Measurements from ENCODE around the gene TNFRSF9. TPM values are rescaled to one million over a fixed set of nuclear protein-coding genes. Genes with fewer than 3 reads are reported as not detected.
"Not testable (repeated sequence)": the region's sequence is repeated elsewhere in the genome, so short reads cannot be mapped to it uniquely, and the experiment has no call there.

The TNFRSF9 gene
- total and polyA plus RNA-seq, 12 donors, result 0.03 to 0.83 (median 0.13) TPM; not detected in 4

- H3K27me3 ChIP-seq, result peaks cover 8% of the 10 kb centered on the region
- H3K36me3 ChIP-seq (replicated peaks in 1 of 2), result no peaks in the 10 kb centered on the region
- H3K27ac ChIP-seq, result no peak overlapping the region
- no peak overlapping the region for H3K4me3 ChIP-seq
- intact Hi-C loops (cut with DNase I), result no loop called here
- no peak for TF ChIP-seq CTCF (IDR thresholded peaks at IDR 0.05)
- H3K4me1 ChIP-seq (replicated peaks in 1 of 2), result no peaks in the 10 kb centered on the region
- DNase-seq, result no peak
- 84 to 92% (median 89%) methylated on average over 7 of the region's 7 CpGs for WGBS, 4 donors
- H3K9me3 ChIP-seq (replicated peaks in 1 of 3), result no peaks in the 10 kb centered on the region
Measured at GRCh38 chr1:7921796-7922195, 18.8 kb downstream of the TNFRSF9 start.

DNA sequence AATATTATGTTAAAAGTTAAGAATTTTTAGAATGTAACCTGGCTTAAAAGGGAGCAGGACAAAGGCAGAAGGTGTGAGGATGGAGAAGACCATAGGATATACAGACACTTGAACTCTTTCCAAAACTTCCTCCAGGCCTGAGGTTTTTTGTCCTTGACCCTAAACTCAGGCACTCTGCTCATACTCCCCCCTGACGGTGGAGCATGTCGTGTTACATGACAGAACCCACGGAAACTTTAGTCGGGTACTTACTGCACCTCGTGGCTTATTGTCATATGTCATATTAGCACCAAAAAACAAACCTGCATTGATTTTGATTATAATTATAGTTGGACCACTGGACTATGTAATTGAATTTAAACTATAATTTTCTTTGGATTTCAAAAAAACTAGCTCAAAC is 20.8 kb downstream of the TNFRSF9 start:
- WGBS, 4 donors, result 58 to 70% (median 69%) methylated on average over 5 of the region's 5 CpGs
- TF ChIP-seq CTCF (IDR thresholded peaks at IDR 0.05) (no peak), POLR2A (IDR thresholded peaks at IDR 0.05) (no peak)
- Histone ChIP-seq H3K36me3 (replicated peaks in 1 of 2) (no peaks in the 10 kb centered on the region), H3K27me3 (peaks cover 3% of the 10 kb centered on the region), H3K4me1 (replicated peaks in 1 of 2) (no peaks in the 10 kb centered on the region), H3K27ac (no peak overlapping the region), H3K4me3 (no peak overlapping the region), H3K9me3 (replicated peaks in 1 of 3) (no peaks in the 10 kb centered on the region)
- no peak for DNase-seq
- intact Hi-C loops (cut with DNase I), result no loop called here

GRCh38 chr1:7917971-7918370 is 22.7 kb downstream of the TNFRSF9 start:
- WGBS, 4 donors, result 80 to 90% (median 86%) methylated on average over 5 of the region's 5 CpGs
- DNase-seq; intact Hi-C loops (cut with DNase I): not testable (repeated sequence)

GRCh38 chr1:7916501-7916830 is 24.2 kb downstream of the TNFRSF9 start:
- intact Hi-C loops (cut with DNase I), result no loop called here
- no peak for DNase-seq
- Histone ChIP-seq H3K4me3 (no peak overlapping the region), H3K27me3 (peaks cover 13% of the 10 kb centered on the region), H3K4me1 (replicated peaks in 1 of 2) (no peaks in the 10 kb centered on the region), H3K36me3 (replicated peaks in 1 of 2) (no peaks in the 10 kb centered on the region), H3K27ac (no peak overlapping the region), H3K9me3 (replicated peaks in 1 of 3) (no peaks in the 10 kb centered on the region)
- 74 to 82% (median 79%) methylated on average over 2 of the region's 2 CpGs for WGBS, 4 donors
- TF ChIP-seq POLR2A (IDR thresholded peaks at IDR 0.05), result no peak
- no peak for TF ChIP-seq CTCF (IDR thresholded peaks at IDR 0.05)

More at GRCh38 chr1:7917971-7918370, 22.7 kb downstream of the TNFRSF9 start:
- H3K36me3 ChIP-seq (replicated peaks in 1 of 2); H3K9me3 ChIP-seq (replicated peaks in 1 of 3); H3K27me3 ChIP-seq; H3K27ac ChIP-seq; H3K4me3 ChIP-seq; H3K4me1 ChIP-seq (replicated peaks in 1 of 2): not testable (repeated sequence)

- 57 to 67% (median 64%) methylated on average over 5 of the region's 5 CpGs for WGBS, 4 donors
- H3K36me3 ChIP-seq (replicated peaks in 1 of 2), result no peaks in the 10 kb centered on the region
- no peak overlapping the region for H3K4me3 ChIP-seq
- H3K9me3 ChIP-seq (replicated peaks in 1 of 3), result no peaks in the 10 kb centered on the region
- no peak overlapping the region for H3K27ac ChIP-seq
- DNase-seq, result no peak
- peaks cover 13% of the 10 kb centered on the region for H3K27me3 ChIP-seq
- intact Hi-C loops (cut with DNase I), result no loop called here
- H3K4me1 ChIP-seq (replicated peaks in 1 of 2), result no peaks in the 10 kb centered on the region
- TF ChIP-seq POLR2A (IDR thresholded peaks at IDR 0.05), result no peak
- no peak for TF ChIP-seq CTCF (IDR thresholded peaks at IDR 0.05)
Measured at GRCh38 chr1:7915826-7916500, 24.7 kb downstream of the TNFRSF9 start.
